Adrenal gland (tissue), 5 donors: ENCODE measurements around the gene LMX1B.

Source experiments
- CTCF ChIP-seq, 6 experiments: fragments of 450-650 bp in 4 of 6; fragments of 200-600 bp in 2 of 6; sonication (generic) in 1 of 6; IDR thresholded peaks; 1 replicate in 5 of 6; 2 replicates in 1 of 6; pipeline versions ENCODE4 v1.5.1 to v1.8.0; 2016 to 2021; ENCODE audit warnings: antibody characterized with exemption in 6 of 6, mild to moderate bottlenecking in 2 of 6, moderate library complexity in 1 of 6
- POLR2A ChIP-seq, 2 donors: fragments of 450-650 bp; IDR thresholded peaks; one replicate each; pipeline ENCODE4 v1.6.1; 2017; ENCODE audit warnings: antibody characterized with exemption in 2 of 2, mild to moderate bottlenecking in 2 of 2, moderate library complexity in 1 of 2
- donor health status: DM: no; HTN: no; CAD: no.

- TF ChIP-seq CTCF (IDR thresholded peaks at IDR 0.05) = no peak
- TF ChIP-seq POLR2A (IDR thresholded peaks at IDR 0.05) = no peak
Observed at GRCh38 chr9:126616521-126616976, 2.8 kb downstream of the LMX1B start.
